Measurements from ENCODE around the gene GRK4. TPM values are rescaled to one million over a fixed set of nuclear protein-coding genes. Genes with fewer than 3 reads are reported as not detected.
"Not testable (repeated sequence)": the region's sequence is repeated elsewhere in the genome, so short reads cannot be mapped to it uniquely, and the experiment has no call there.

The GRK4 gene
- polyA plus RNA-seq = 1 to 10 TPM; 2.7 to 4.4 (median 4.0) TPM

DNA sequence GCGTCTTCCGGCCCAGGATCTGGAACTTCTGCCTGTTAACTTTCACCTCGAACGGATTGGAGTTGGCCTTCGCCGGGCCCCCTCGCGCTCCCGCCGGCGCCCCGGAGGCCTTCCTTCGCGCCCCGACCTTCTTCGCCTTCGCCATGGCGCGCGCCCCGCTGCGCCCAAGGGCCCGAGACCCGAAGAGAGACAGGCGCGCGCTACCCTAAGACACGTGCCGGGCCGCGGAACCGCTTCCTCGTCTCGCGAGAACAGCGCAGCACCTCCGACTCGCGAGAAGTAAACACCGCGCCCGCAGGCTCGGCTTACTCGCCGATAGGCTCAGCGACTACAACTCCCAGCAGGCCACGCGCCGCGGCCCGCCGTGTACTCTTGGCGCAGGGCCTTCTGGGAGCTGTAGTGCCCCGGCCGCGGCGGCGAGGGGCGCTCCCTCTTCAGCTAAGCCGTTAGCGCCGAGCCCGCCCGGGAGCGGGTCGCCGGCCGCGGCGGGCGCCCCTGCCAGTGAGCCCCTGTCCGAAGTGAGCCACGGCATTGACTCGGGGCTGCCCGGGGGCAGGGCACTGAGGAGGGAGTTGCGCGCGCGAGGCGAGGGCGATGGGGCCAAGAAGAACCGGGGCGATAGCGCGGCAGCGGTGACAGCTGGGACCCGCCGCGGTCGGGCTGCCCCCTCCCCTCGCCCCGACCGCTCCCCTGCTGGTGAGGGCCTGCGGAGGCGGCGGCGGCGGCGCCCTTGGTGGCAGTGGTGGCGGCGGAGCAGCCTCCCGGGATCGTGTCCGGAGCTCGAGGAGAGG is at the start of gene GRK4, which contains the start of gene NOP14:
Gene GRK4 (plus strand): TSS at position 397 of the 791 bp plus-strand sequence. CDS start 500 bp downstream, outside the sequence.
Gene NOP14 (minus strand): TSS at position 232 of the 791 bp plus-strand sequence. CDS start 87 bp downstream, at position 145.
- Mint-ChIP-seq H3K36me3 (peaks cover 0 to 4% (median 0%) of the 10 kb centered on the region in 3 donors), H3K4me3 (peak within 1 kb of the TSS; percentile 77 to 94 (median 88)), H3K27ac (peak within 1 kb of the TSS; percentile 86 to 95 (median 92)), H3K4me1 (peaks cover 28 to 45% of the 10 kb centered on the region in 2 donors), H3K9me3 (no peaks in the 10 kb centered on the region), H3K27me3 (ENCODE audit: low read depth in 3 of 3) (peaks cover 4 to 34% (median 5%) of the 10 kb centered on the region in 3 donors)
- peak; percentile 96 to 97 (median 97) for DNase-seq

- H3K4me1 Mint-ChIP-seq = peaks cover 28 to 50% of the 10 kb centered on the region in 2 donors
- peaks cover 21 to 49% (median 35%) of the 10 kb centered on the region in 3 donors for H3K36me3 Mint-ChIP-seq
- peak overlapping the region; percentile 54 to 81 (median 71) for H3K27ac Mint-ChIP-seq
- no peaks in the 10 kb centered on the region for H3K9me3 Mint-ChIP-seq
- H3K4me3 Mint-ChIP-seq = peak overlapping the region in 2 of 5 donors; percentile 21 to 23
- H3K27me3 Mint-ChIP-seq (ENCODE audit: low read depth in 3 of 3) = peaks cover 4 to 10% (median 7%) of the 10 kb centered on the region in 3 donors
- DNase-seq = peak; percentile 62 to 74 (median 66)
Observed at GRCh38 chr4:2914256-2915126, 48.9 kb upstream of the GRK4 start.

- H3K4me3 Mint-ChIP-seq = no peak overlapping the region
- no peaks in the 10 kb centered on the region for H3K9me3 Mint-ChIP-seq
- H3K27ac Mint-ChIP-seq = no peak overlapping the region
- H3K36me3 Mint-ChIP-seq = peaks cover 21 to 57% (median 48%) of the 10 kb centered on the region in 3 donors
- peaks cover 5 to 12% (median 7%) of the 10 kb centered on the region in 3 donors for H3K27me3 Mint-ChIP-seq (ENCODE audit: low read depth in 3 of 3)
- peaks cover 41 to 57% of the 10 kb centered on the region in 2 donors for H3K4me1 Mint-ChIP-seq
- DNase-seq = no peak
Observed at GRCh38 chr4:2915789-2916188, 47.6 kb upstream of the GRK4 start.

DNA sequence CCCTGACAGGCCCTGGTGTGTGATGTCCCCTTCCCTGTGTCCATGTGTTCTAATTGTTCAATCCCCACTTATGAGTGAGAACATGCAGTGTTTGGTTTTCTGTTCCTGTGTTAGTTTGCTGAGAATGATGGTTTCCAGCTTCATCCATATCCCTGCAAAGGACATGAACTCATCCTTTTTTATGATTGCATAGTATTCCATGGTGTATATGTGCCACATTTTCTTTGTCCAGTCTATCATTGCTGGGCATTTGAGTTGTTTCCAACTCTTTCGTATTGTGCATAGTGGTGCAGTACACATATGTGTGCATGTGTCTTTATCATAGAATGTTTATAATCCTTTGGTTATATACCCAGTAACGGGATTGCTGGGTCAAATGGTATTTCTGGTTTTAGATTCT is 46.7 kb upstream of the GRK4 start:
- not testable (repeated sequence) for DNase-seq, H3K9me3 Mint-ChIP-seq, H3K4me3 Mint-ChIP-seq
- Mint-ChIP-seq H3K27me3 (ENCODE audit: low read depth in 3 of 3) (peaks cover 4 to 13% (median 4%) of the 10 kb centered on the region in 3 donors), H3K4me1 (peaks cover 48 to 64% of the 10 kb centered on the region in 2 donors), H3K36me3 (peaks cover 21 to 58% (median 53%) of the 10 kb centered on the region in 3 donors), H3K27ac (peak overlapping the region in 4 of 6 donors; percentile 53 to 85 (median 58))

DNA sequence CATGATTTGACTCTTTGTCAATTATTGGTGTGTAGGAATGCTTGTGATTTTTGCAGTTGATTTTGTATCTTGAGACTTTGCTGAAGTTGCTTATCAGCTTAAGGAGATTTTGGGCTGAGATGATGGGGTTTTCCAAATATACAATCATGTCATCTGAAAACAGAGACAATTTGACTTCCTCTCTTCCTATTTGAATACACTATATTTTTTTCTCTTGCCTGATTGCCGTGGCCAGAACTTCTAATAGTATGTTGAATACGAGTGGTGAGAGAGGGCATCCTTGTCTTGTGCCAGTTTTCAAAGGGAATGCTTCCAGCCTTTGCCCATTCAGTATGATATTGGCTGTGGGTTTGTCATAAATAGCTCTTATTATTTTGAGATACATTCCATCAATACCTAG is 45.1 kb upstream of the GRK4 start:
- not testable (repeated sequence) for H3K4me3 Mint-ChIP-seq, DNase-seq, H3K9me3 Mint-ChIP-seq
- peaks cover 21 to 64% (median 62%) of the 10 kb centered on the region in 3 donors for H3K36me3 Mint-ChIP-seq
- H3K27ac Mint-ChIP-seq = peak overlapping the region; percentile 50 to 85 (median 57)
- peaks cover 3 to 16% (median 6%) of the 10 kb centered on the region in 3 donors for H3K27me3 Mint-ChIP-seq (ENCODE audit: low read depth in 3 of 3)
- peaks cover 64 to 80% of the 10 kb centered on the region in 2 donors for H3K4me1 Mint-ChIP-seq

DNA sequence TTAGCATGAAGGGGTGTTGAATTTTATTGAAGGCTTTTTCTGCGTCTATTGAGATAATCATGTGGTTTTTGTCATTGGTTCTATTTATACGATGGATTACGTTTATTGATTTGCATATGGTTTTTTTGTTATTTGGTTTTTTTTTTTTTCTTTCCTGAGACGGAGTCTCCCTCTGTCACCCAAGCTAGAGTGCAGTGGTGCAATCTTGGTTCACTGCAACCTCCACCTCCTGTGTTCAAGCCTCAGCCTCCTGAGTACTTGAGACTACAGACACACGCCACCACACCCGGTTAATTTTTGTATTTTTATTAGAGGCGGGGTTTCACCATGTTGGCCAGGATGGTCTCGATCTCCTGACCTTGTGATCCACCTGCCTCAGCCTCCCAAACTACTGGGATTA is 44.7 kb upstream of the GRK4 start:
- H3K4me1 Mint-ChIP-seq = peaks cover 68 to 84% of the 10 kb centered on the region in 2 donors
- H3K9me3 Mint-ChIP-seq, H3K4me3 Mint-ChIP-seq, DNase-seq: not testable (repeated sequence)
- H3K36me3 Mint-ChIP-seq = peaks cover 21 to 64% (median 62%) of the 10 kb centered on the region in 3 donors
- H3K27ac Mint-ChIP-seq = peak overlapping the region; percentile 50 to 85 (median 57)
- peaks cover 3 to 19% (median 7%) of the 10 kb centered on the region in 3 donors for H3K27me3 Mint-ChIP-seq (ENCODE audit: low read depth in 3 of 3)

- peaks cover 1 to 13% (median 4%) of the 10 kb centered on the region in 3 donors for H3K27me3 Mint-ChIP-seq (ENCODE audit: low read depth in 3 of 3)
- not testable (repeated sequence) for H3K9me3 Mint-ChIP-seq
- DNase-seq = peak; percentile 80 to 83 (median 83)
- peaks cover 8 to 52% (median 39%) of the 10 kb centered on the region in 3 donors for H3K36me3 Mint-ChIP-seq
- peak overlapping the region; percentile 69 to 80 (median 75) for H3K4me3 Mint-ChIP-seq
- peak overlapping the region; percentile 77 to 96 (median 94) for H3K27ac Mint-ChIP-seq
- H3K4me1 Mint-ChIP-seq = peaks cover 61 to 71% of the 10 kb centered on the region in 2 donors
Observed at GRCh38 chr4:2922453-2923101, 40.8 kb upstream of the GRK4 start.

- Mint-ChIP-seq H3K9me3 (no peaks in the 10 kb centered on the region), H3K27me3 (ENCODE audit: low read depth in 3 of 3) (peaks cover 1 to 15% (median 4%) of the 10 kb centered on the region in 3 donors), H3K27ac (peak overlapping the region; percentile 77 to 96 (median 94)), H3K36me3 (peaks cover 14 to 52% (median 35%) of the 10 kb centered on the region in 3 donors), H3K4me1 (peaks cover 59 to 71% of the 10 kb centered on the region in 2 donors), H3K4me3 (peak overlapping the region; percentile 69 to 80 (median 75))
- DNase-seq = peak in 1 of 3 donors; percentile 25
Observed at GRCh38 chr4:2923141-2923551, 40.2 kb upstream of the GRK4 start.

GRCh38 chr4:2923668-2924173 is 39.6 kb upstream of the GRK4 start:
- peaks cover 14 to 51% (median 33%) of the 10 kb centered on the region in 3 donors for H3K36me3 Mint-ChIP-seq
- H3K27me3 Mint-ChIP-seq (ENCODE audit: low read depth in 3 of 3) = peaks cover 2 to 15% (median 4%) of the 10 kb centered on the region in 3 donors
- H3K4me1 Mint-ChIP-seq = peaks cover 53 to 65% of the 10 kb centered on the region in 2 donors
- peak overlapping the region; percentile 69 to 80 (median 75) for H3K4me3 Mint-ChIP-seq
- H3K9me3 Mint-ChIP-seq = no peaks in the 10 kb centered on the region
- H3K27ac Mint-ChIP-seq = peak overlapping the region; percentile 77 to 96 (median 94)
- DNase-seq = no peak

- H3K27ac Mint-ChIP-seq = peak overlapping the region; percentile 77 to 96 (median 94)
- H3K27me3 Mint-ChIP-seq (ENCODE audit: low read depth in 3 of 3) = peaks cover 3 to 15% (median 4%) of the 10 kb centered on the region in 3 donors
- peak overlapping the region in 2 of 5 donors; percentile 74 to 77 for H3K4me3 Mint-ChIP-seq
- H3K36me3 Mint-ChIP-seq = peaks cover 18 to 52% (median 35%) of the 10 kb centered on the region in 3 donors
- no peaks in the 10 kb centered on the region for H3K9me3 Mint-ChIP-seq
- H3K4me1 Mint-ChIP-seq = peaks cover 52 to 62% of the 10 kb centered on the region in 2 donors
- no peak for DNase-seq
Observed at GRCh38 chr4:2924286-2924685, 39.1 kb upstream of the GRK4 start.

GRCh38 chr4:2924765-2925301 is 38.5 kb upstream of the GRK4 start:
- H3K27me3 Mint-ChIP-seq (ENCODE audit: low read depth in 3 of 3) = peaks cover 2 to 18% (median 4%) of the 10 kb centered on the region in 3 donors
- peak overlapping the region; percentile 69 to 96 (median 92) for H3K27ac Mint-ChIP-seq
- H3K4me3 Mint-ChIP-seq = no peak overlapping the region
- H3K4me1 Mint-ChIP-seq = peaks cover 47 to 56% of the 10 kb centered on the region in 2 donors
- DNase-seq = no peak
- no peaks in the 10 kb centered on the region for H3K9me3 Mint-ChIP-seq
- H3K36me3 Mint-ChIP-seq = peaks cover 12 to 46% (median 30%) of the 10 kb centered on the region in 3 donors

GRCh38 chr4:2925496-2925895 is 37.9 kb upstream of the GRK4 start:
- H3K4me1 Mint-ChIP-seq = peaks cover 40 to 50% of the 10 kb centered on the region in 2 donors
- no peaks in the 10 kb centered on the region for H3K9me3 Mint-ChIP-seq
- H3K27me3 Mint-ChIP-seq (ENCODE audit: low read depth in 3 of 3) = peaks cover 2 to 16% (median 4%) of the 10 kb centered on the region in 3 donors
- no peak for DNase-seq
- H3K27ac Mint-ChIP-seq = peak overlapping the region in 4 of 6 donors; percentile 40 to 96 (median 85)
- no peak overlapping the region for H3K4me3 Mint-ChIP-seq
- peaks cover 11 to 40% (median 23%) of the 10 kb centered on the region in 3 donors for H3K36me3 Mint-ChIP-seq

Data from immature natural killer cell (primary cell).